Stimulated activated CD4-positive, alpha-beta T cell treated with anti-CD3 and anti-CD28 coated beads, Interleukin-1b, Interleukin-23, amount 100 ng/mL, for 24 hours (primary cell): ENCODE data around the gene RAB24.
"Not testable (repeated sequence)": the region's sequence is repeated elsewhere in the genome, so short reads cannot be mapped to it uniquely, and the experiment has no call there.

ENCODE experiments used
- DNase-seq, 4 experiments: peaks; one replicate each; pipeline ENCODE4 v3.0.0-alpha.2; 2020; ENCODE audit warnings: low read depth in 4 of 4, low spot score in 1 of 4

RAB24 gene

GRCh38 chr5:177311723-177312648, 8.5 kb upstream of the RAB24 start, which contains the start of gene MXD3:
Gene MXD3 (minus strand): TSS chr5:177311898. CDS start chr5:177311830, 68 bp downstream.
- peak; percentile 87 to 99 (median 94) for DNase-seq

- no peak for DNase-seq
Observed at GRCh38 chr5:177311392-177311722, 7.8 kb upstream of the RAB24 start.

GRCh38 chr5:177310757-177311391, 7.4 kb upstream of the RAB24 start:
- DNase-seq, result no peak

GRCh38 chr5:177310332-177310731, 6.8 kb upstream of the RAB24 start:
- DNase-seq, result no peak

- DNase-seq, result peak; percentile 47 to 66 (median 54)
Observed at GRCh38 chr5:177309351-177310191, 6.1 kb upstream of the RAB24 start.

GRCh38 chr5:177308740-177309139, 5.2 kb upstream of the RAB24 start:
- no peak for DNase-seq

- no peak for DNase-seq
Observed at GRCh38 chr5:177307544-177308363, 4.2 kb upstream of the RAB24 start.

- no peak for DNase-seq
Observed at GRCh38 chr5:177306674-177307543, 3.4 kb upstream of the RAB24 start.

- not testable (repeated sequence) for DNase-seq
Observed at GRCh38 chr5:177306103-177306640, 2.7 kb upstream of the RAB24 start.

GRCh38 chr5:177304392-177305119, 1.0 kb upstream of the RAB24 start:
- no peak for DNase-seq

GRCh38 chr5:177303925-177304391, 439 bp upstream of the RAB24 start:
- no peak for DNase-seq

- no peak for DNase-seq
Observed at GRCh38 chr5:177302354-177303110, 987 bp downstream of the RAB24 start.

- DNase-seq, result no peak
Observed at GRCh38 chr5:177301503-177302165, 1.9 kb downstream of the RAB24 start.

- no peak for DNase-seq
Observed at GRCh38 chr5:177300951-177301350, 2.6 kb downstream of the RAB24 start.

- DNase-seq, result no peak
Observed at GRCh38 chr5:177300236-177300880, 3.2 kb downstream of the RAB24 start.

- no peak for DNase-seq
Observed at GRCh38 chr5:177299697-177300096, 3.8 kb downstream of the RAB24 start.

GRCh38 chr5:177297922-177298321, 5.6 kb downstream of the RAB24 start:
- no peak for DNase-seq
